NOMO-1 treated with DMSO at 0.1 percent for 48 hours (cell line): ENCODE data around the gene PARVB.

ENCODE experiments used
- DNase-seq: peaks from one replicate; lab custom pipeline; 2025; ENCODE audit not compliant: unreplicated experiment; lab: John Stamatoyannopoulos, UW

PARVB gene

DNA sequence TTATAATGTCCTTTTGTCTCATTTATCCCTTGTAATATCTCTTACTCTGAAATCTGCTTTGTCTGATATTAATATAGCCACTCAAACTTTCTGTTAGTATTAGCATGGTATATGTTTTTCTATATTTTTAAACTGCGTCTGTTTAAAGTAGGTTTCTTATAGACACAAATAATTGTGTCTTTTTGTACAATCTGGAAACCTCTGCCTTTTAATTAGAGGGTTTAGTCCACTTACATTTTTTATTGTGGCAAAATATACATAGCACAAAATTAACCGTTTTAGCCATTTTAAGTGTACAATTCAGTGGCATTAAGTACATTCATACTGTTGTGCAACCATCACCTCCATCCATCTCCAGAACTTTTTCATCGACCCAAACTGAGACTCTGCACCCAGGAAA lies 185.2 kb downstream of the PARVB start:
- no peak for DNase-seq

DNA sequence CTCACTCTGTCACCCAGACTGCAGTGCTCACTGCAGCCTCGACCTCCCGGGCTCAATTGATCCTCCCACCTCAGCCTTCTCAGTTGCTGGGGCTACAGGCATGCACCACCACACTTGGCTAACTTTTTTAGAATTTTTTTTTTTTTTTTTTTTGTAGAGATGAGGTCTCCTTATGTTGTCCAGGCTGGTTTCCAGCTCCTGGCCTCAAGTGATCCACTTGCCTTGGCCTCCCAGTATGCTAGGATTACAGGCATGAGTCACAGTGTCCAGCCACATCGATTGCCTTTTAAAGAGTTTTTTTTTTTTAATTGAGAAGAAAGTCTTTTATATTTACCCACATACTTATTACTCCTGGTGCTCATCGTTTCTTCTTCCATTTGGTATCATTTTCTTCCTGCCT lies 186.6 kb downstream of the PARVB start:
- DNase-seq = no peak

- DNase-seq = no peak
These were observed 187.3 kb downstream of the PARVB start for GRCh38 chr22:44211256-44211945.

DNA sequence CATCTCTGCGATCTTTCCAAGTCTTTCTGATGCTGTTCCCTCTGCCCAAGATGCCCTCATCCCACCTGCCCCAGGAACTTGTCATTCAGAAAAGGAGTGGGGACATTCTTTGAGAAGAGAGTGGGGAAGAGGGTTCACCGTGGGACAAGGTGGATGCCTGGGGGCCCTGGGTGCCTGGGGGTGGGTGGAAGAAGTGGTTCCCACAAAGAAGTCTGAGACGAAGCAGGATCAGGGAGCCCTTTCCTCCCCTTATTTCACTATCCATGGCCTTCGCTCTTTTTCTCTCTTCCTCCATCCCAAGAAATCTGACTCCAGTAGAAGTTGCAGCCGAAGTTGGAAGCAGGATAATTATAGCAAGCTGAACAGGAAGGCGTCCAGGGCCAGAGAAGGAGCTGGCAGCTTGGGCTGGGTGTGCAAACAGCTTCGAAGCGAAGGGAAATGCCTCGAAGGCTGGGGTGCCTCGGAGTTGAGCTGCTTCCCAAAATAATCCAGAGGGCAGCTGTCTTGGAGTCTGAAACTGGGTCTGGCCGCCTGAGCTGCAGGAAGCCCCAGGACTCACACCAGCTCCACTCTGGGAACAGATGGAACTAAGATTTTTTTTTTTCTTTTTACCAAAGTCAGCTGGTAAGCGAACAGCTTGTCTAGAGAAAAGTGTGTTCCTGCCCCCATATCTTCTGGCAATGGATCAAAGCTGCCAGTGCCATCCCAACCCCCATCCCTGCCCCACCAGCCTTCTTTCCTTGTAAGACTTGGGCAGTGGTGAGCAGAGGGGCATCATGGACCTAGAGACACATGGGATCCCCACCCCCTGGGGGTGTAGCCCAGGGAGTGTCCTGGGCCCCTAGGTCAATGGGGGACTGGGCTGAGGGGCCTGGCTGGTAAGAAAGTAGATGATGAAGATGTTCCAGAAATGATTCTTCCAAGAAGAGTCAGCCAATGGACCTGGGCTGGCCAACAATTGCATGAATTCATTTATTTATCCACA lies 188.1 kb downstream of the PARVB start:
- no peak for DNase-seq

DNA sequence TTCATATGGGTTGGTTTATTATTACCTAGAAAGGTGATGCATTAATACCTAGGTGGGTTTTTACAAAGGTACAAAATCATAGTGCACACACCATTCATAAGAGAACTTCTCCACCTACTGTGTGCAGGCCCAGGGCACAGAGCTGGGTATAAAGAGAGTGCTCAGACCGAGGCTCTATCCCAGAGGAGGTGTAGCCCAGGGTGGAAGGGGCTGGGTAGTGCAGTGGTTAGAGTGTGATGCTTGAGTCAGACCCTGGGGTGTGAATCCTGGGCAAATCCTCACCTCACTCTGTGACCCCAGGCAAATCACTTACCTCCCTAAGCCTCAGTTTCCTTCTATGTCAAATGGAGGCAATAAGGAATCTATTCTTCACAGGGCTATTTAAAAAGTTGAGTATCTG lies 188.8 kb downstream of the PARVB start:
- no peak for DNase-seq

DNA sequence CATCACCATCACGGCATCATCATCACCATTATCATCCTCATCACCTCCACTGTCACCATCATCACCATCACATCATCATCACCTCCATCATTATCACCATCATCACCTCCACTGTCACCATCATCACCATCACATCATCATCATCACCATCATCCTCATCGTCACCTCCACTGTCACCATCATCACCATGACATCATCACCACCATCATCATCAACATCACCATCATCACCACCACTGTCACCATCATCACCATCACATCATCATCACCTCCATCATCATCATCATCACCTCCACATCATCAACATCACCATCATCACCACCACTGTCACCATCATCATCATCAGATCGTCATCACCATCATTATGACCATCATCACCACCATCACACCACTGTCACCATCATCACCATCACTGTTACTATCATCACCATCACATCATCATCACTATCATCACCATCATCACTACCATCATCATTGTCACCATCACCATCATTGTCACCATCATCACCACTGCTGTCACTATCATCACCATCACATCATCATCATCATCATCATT lies 189.5 kb downstream of the PARVB start:
- DNase-seq = no peak

DNA sequence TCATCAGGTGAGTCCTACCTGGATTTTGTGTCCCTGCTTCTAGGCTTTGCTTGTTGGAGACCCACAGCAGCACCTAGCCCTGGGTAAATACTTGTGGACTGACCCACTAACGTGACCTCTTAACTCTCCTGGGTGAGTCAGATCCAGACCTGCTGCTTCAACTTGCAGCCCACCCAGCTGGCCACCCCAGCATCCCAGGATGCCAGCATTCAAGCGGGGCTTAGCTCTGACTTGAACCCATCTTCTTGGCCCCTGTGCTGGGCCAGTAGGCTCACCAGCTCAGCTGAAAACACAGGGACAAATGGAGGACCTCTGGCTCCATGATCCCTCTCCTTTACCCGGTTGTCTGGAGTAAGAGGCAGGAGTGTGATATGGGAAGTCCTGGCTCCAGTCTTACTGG lies 190.1 kb downstream of the PARVB start:
- DNase-seq = no peak

DNA sequence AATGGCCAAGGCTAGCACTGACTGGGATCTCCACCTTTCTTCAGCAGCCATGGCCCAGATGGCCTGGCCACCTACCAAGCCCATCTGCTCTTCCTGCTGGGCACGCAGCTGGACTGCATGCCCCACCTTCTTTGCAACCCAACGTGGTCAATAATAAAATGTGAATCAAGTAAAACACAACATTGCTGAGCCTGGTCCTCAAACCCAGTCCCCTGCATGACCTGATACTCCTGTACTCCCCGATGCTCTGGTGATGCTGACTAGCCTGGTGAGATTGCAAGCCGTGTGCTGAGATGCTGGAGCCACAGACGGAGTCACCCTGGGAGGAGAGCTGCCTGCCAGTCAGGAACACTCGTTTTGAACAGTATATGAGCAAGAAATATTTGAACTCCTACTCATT lies 190.7 kb downstream of the PARVB start:
- DNase-seq = no peak

DNA sequence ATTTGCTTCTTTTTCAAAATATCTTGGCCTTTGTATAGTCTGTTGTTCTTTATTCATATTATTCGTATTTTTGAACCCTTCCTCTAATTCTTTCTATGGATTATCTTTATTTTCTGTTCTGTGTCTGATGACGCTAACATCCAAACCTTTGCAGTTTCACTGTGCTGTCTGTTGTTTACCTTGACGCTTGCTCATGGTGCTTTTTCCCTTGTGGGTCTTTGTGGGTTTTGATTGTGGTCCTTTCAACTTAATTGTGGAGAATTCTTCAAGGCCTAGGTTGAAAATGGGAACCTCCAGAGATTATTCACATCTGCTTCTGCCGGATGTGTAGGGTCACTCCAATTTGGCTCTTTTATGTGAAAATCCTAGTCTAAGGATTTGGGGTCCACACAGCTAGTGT lies 191.2 kb downstream of the PARVB start:
- no peak for DNase-seq

DNA sequence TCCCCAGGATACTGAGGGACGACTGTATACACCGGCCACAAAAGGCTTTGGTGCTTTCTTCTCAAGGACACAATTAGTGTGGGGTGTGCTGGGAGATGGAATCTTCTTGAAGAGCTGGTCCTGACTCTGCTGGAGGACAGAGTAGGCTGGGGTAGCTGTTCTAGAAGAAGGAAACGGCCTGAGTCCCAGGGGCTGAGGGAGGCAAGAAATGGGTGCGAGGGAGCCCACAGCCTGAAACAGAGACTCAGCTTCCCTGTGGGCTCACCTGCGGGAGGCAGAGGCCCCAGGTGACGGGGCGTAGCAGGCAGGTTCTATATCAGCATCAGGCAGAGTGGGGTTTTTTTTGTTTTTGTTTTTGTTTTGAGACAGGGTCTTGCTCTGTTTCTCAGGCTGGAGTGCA lies 193.2 kb downstream of the PARVB start:
- no peak for DNase-seq

- DNase-seq = no peak
These were observed 194.0 kb downstream of the PARVB start for GRCh38 chr22:44218071-44218470.

DNA sequence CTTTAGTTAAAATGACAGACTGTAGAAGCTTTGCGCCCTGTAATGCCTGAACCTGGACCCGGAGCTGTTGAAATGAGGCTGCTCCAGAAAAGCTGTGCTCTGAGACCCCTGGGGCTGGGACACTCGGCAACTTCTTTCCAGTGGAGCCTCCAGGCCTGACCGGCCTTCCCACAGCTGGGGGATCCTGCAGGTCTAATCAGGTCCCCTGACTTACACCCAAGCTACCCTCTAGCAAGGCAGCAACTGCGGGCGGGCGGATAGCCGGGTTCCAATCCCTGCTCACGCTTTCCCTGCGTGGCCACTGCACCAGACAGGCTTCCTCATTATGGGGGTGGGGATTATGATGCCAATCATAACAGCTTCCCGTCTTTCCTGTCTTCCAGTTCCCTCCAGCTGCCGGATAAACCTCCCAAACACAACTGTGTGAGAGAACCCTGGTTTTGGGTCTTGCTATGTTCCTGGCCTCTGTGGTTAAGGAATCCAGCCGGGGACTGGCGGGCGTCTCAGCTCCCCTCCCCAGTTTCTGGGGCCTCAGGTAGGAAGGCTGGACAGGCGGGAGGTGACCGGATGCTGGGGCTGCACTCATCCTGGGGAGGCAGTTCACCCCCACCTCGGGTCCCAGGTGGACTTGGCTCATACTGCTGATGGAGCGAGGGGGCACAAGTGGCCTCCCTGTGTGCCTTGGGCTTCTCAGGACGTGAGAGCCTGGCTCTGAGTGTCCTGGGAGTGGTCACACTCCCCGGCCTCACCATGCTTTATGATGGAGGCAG lies 195.2 kb downstream of the PARVB start:
- no peak for DNase-seq

DNA sequence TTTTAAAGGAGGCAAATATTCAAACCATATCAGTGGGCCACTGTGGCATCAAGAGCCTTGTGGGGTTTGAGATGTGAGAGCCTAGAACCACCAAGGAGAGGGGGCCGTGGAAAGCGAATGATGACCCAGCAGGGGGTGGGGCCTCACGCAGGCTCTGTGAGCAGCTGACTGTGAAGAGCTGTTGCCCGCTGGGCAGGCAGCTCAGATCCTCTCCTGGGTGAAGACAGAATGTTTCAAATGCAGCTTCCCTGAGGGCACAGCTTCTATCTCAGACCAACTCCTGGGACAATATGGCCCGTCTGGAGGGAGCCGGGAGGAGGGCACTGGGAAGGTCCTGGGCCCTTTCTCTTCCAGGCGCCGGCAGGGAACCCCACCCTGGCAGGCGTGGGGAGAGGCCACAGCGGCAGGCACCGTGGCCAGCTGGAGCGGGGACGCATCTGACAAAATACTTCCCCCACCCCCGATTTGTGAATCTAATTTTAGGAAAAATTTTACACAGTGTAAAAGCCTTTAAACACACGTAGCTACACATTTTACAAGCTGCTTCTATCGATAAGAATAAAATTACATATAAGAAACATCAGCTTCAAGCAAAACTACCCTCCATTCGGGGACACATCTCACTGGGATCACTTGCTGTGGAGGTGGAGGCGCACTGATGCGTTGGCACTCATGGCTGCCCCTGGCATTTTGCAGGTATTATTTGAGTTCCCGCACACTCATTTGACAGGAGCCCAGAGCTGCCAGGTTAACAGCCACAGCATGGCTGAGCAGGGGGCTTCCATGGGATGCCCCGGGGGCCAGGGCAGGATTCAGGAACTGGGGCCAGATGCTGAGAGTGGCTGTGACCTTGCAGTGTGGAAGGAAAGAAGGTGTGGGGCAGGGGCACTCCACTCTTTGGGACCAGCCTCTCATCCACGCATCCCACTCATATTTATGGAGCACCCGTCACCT lies 196.9 kb downstream of the PARVB start:
- no peak for DNase-seq

DNA sequence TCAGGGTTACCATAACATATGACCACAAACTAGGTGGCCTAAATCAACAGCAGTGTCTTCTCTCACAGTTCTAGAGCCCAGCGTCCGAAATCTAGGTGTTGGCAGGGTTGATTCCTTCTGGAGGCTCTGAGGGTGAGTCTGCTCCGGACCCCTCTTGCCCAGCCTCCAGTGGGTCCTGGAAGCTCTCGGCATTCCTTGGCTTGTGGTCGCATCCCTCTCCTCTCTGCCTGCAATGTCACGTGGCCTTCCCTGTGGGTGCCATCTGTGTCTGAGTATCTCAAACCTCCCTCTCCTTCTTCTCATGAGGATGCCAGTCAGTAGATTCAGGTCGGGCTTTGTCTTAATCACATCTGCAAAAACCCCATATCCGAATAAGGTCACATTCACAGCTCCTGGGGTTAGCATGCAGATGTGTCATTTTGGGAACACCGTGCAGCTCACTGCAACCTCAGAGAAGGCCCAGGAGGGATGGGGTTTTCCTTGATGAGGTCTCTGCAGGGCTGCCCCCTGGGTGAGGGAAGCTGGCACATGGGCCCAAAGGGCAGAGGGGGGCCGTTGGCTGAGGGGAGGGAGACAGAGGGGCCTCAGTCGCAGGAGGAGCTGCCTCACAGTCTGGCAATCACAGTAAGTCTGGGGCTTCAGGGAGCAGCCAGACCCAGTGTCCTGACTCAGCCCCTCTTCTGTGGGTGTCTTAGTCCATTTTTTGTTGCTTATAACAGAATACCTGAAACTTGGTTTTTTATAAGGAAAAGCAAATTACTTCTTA lies 197.8 kb downstream of the PARVB start:
- DNase-seq = no peak
